ENCODE data around the gene CELA1. TPM values are rescaled to one million over a fixed set of nuclear protein-coding genes. Genes with fewer than 3 reads are reported as not detected.
"Not testable (repeated sequence)": the region's sequence is repeated elsewhere in the genome, so short reads cannot be mapped to it uniquely, and the experiment has no call there.

Gene CELA1
- polyA plus RNA-seq, 3 donors, result not detected

DNA sequence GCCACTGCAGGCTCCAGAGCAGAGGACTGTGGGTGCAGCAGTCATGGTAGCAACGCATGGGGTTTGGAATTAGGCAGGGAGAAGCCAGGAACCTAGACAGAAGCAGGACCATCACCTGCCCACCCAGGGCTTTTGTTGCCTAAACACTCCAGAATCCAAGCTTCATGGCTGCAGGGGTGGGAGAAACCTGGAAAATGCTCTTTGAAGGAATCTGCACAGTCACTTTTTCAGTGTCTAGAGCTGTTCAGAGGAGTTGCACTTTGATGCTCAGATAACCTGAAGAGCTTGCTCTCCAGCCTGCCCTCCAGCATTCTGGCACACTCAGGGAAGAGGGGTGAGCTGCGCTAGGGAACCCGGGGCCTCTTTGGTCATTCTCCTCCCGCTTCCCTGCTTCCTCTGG lies 1.6 kb upstream of the CELA1 start:
- DNase-seq, result no peak

DNA sequence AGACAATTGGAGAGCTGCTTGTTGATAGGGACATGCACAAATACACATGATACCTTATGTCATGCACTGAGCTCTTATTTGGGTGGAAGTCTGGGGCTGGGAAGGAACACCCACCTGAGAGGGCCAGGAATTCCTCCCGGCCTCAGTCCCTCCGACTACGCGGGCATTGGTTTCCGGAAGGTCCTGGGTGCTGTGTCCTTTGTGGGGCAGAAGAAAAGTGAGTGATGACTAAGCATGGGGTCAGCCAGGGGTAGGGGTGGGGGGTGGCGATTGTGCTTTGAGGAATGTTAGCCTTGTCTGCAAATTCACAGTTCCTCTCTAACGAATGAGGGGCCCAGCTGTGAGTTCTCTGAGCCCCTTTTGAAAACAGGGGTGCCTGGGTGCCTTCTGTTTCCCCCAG lies 798 bp downstream of the CELA1 start:
- no peak for DNase-seq

DNA sequence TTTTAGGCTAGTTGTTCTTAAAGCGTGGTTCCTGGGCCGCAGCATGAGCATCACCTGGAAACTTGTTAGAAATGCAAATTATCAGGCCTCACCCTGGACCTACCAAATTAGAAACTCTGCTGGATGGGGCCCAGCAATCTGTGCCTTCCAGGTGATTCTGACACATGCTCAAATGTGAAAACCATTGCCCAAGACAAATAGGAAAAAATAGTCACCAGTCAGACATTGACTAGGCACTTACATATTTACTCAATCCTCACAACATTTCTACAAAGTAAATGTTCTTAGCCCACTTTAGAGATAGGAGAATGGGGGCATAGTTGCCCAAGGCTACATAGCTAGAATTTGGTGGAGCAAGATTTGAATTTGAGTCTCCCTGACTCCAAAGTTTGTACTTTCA lies 3.3 kb downstream of the CELA1 start:
- no peak for DNase-seq

GRCh38 chr12:51342416-51342815 lies 4.1 kb downstream of the CELA1 start:
- DNase-seq, result no peak

- peak; percentile 71 for DNase-seq
Measured at GRCh38 chr12:51341251-51342007, 5.0 kb downstream of the CELA1 start.

DNA sequence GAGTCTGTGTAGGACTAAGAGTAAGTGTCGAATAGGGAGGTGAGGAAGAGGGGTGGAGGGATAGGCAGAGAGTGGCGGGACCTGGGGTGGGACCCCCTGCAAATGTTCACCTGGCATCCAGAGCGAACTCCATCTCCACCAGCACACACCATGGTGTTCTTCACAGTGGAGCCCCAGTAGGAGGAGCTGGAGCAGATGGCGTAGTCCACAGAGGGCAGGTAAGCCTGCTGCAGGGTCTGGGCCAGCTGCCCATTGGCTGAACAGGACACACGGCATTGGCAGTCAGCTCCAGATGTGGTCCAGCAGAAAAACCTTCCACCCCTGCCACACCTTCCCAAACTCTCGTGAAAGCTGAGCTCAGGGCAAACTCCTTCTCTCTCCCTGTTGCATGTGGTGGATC lies 6.7 kb downstream of the CELA1 start:
- no peak for DNase-seq

GRCh38 chr12:51337336-51337735 lies 9.1 kb downstream of the CELA1 start:
- not testable (repeated sequence) for DNase-seq

GRCh38 chr12:51335931-51336330 lies 10.5 kb downstream of the CELA1 start:
- no peak for DNase-seq

GRCh38 chr12:51334764-51335163 lies 11.7 kb downstream of the CELA1 start:
- DNase-seq, result no peak

DNA sequence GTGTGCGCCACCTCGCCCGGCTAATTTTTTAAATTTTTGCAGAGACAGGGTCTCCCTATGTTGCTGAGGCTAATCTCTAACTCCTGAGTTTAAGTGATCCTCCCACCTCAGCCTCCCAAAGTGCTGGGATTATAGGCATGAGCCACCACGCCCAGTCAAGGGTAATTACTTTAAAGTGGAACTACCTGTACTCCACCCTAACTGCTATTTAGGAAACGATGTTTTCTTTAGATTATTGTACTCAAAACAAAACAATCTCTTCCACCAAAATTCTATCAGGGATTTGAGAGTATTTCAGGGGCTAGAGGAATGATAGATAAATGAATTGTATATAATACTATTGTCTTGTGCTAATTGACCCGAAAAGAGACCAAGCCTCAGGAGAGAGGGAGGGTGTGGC lies 12.9 kb downstream of the CELA1 start:
- no peak for DNase-seq

DNA sequence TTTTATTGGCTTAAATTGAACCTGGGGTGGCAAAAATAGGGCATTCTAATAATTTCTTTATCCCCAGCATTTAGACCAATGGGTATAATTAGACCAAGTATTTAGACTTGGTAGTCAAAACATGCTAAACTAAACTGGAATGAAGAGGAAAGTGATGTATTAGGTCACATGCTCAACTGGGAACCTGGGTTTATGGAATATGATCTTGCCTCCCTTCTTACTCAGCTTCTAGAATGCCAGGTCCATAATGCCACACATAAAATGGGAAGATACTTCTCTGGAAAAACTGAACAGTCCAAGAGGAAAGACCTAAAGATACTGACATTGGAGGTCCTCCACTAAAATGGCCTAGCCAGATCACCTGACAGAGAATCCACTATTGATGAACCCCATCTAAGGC lies 16.3 kb downstream of the CELA1 start:
- no peak for DNase-seq

DNA sequence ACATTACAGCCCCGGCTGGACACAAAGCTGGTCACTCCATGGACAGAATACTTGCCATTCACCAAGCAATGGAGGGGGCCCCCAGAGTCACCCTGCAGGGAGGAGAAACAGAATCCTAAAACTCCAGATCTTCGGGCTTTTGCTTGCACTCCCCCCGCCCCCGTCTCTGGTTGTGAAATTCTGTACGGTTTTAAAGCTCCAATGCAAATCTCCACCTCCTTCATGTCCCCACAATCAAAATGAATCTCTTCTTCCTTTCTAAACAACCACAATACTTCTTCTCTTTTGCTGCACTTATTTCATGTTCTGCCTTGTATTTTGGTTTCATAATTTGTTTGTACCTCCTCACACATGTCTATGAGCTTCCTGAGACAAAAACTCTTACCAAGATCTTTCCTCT lies 16.7 kb downstream of the CELA1 start:
- DNase-seq, result no peak

GRCh38 chr12:51328587-51328986 lies 17.9 kb downstream of the CELA1 start:
- no peak for DNase-seq

GRCh38 chr12:51326698-51327439 lies 19.6 kb downstream of the CELA1 start:
- no peak for DNase-seq

- DNase-seq, result no peak
Measured at GRCh38 chr12:51324953-51325352, 21.5 kb downstream of the CELA1 start.

DNA sequence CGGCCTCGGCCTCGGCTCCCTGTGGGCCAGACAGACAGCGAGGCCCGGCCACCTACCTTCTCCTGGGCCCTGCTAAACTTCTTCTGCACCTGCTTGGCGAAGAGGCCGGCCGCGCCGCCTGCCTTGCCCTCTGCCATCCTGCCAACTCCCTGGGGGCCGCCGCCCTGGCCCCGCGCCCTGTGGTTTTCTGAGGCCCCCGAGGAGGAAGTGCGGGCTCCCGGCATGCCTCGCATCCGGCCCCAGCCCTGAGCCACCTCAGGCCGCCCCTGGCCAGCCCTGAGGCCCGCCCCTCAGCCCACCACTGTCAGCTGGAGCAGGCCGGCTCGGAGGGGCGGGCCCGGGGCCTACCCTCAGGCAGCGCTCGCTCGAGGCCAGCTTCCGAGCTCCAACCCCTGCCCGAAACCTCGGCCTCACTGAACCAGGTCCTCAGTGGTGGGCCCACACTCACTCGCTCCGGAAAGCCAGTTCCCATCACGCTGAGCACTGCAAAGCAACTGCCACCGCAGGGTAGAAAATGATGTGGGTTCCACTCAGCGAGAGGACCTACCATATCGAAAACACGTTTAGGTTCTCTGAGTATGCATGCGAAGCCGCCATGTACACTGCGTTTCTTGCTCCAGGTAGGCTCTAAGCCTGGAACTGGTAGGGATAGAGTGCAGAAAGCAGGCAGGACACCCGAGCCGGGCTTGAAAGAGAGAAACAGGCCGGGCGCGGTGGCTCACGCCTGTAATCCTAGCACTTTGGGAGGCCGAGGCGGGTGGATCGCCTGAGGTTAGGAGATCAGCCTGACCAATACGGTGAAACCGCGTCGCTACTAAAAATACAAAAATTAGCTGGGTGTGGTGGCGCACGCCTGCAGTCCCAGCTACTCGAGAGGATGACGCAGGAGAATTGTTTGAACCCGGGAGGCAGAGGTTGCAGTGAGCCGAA lies 22.2 kb downstream of the CELA1 start, which contains the start of gene BIN2:
BIN2 (minus strand) TSS at position 209 of the 930 bp plus-strand sequence; CDS start at position 137, 72 bp downstream.
- no peak for DNase-seq

GRCh38 chr12:51323317-51323960 lies 23.0 kb downstream of the CELA1 start:
- DNase-seq, result no peak

GRCh38 chr12:51322452-51322851 lies 24.0 kb downstream of the CELA1 start:
- no peak for DNase-seq

DNA sequence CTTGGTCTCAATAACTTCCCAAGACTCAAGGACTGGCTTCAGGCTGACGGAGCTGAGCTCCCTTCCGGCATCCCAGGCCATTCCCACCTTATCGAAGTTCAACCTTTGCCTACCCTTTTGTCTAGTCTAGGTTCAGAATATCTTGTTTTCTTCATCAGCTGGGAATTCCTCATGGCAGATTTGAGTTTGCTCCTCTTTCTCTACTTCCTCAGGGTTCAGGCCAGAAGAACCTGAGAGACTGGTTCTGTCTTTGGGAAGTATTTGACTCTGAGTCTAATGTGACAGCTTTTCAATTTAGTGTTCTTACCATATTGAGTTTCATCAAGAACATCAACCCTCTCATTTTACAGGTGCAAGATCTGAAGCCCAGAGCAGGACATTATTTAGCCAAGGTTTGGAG lies 24.6 kb downstream of the CELA1 start:
- DNase-seq, result no peak

DNA sequence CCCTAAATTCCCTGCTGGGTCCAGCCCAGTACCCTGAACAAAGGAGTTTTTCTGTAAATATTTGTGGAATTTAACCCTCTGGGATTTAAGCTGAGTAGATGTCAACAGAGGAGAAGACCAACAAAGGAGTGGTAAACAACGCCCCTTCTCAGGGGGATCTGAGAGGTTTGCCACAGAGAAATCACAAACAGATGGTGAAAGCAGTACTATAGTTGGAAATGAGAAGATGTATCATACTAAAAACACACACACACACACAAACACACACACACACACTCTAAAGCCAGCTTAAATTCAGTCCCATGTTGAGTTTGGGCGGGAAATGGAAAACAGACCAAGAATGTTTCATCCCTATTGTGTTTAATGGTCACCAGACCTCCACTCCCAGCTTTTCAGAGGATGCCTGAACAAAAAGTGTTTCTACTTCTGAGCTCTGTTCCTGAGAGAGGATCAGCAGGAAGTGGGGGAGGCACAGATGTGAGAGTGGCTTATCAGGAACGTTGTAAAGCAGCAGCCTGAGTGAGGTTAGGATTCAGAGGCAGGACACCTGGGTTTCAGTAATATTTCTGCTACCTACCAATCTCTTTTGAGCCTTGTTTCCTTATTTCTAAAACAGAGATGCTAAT lies 25.7 kb downstream of the CELA1 start:
- no peak for DNase-seq

DNA sequence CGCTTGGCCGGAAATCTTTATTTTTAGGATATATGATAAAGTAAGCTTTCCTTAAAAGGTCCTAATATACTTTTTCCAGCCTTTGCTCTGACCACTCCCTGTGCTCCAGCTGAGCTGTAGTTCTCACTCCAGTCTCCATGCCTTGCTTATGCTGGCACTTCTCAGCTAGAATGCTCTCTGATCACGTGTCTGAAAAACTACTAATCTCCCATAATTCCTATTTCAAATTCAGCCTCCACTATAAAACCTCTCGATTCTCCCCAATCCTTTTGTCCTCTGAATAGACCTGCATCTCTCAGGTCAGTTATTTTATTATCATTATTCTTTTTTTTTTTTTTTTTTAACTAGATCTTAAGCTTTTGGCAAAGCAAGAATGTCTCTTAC lies 26.2 kb downstream of the CELA1 start:
- no peak for DNase-seq

All from renal pelvis (tissue), 4 donors.